GM19395 (cell line): ENCODE measurements around the gene TFDP2.
"Not testable (repeated sequence)": the region's sequence is repeated elsewhere in the genome, so short reads cannot be mapped to it uniquely, and the experiment has no call there.

Experiments used
- ATAC-seq: cut with Tn5 transposase; IDR thresholded peaks from one replicate; pipeline ENCODE4 v1.9.1; 2021; ENCODE audit warnings: mild to moderate bottlenecking, moderate library complexity; ENCODE audit not compliant: unreplicated experiment

Gene TFDP2

GRCh38 chr3:142148792-142149672, at the start of gene TFDP2:
Gene TFDP2 (minus strand): TSS chr3:142149544. CDS start chr3:142101749, 47,795 bp downstream.
- peak; percentile 99 for ATAC-seq

GRCh38 chr3:142188846-142189245, 39.5 kb upstream of the TFDP2 start:
- no peak for ATAC-seq

GRCh38 chr3:142180761-142181362, 31.5 kb upstream of the TFDP2 start:
- no peak for ATAC-seq

- ATAC-seq: no peak
Measured at GRCh38 chr3:142175478-142175877, 26.1 kb upstream of the TFDP2 start.

GRCh38 chr3:142174559-142174958, 25.2 kb upstream of the TFDP2 start:
- ATAC-seq: no peak

- no peak for ATAC-seq
Measured at GRCh38 chr3:142168514-142168913, 19.2 kb upstream of the TFDP2 start.

GRCh38 chr3:142165194-142165593, 15.8 kb upstream of the TFDP2 start:
- ATAC-seq: no peak

GRCh38 chr3:142159083-142159740, 9.9 kb upstream of the TFDP2 start:
- no peak for ATAC-seq

- no peak for ATAC-seq
Measured at GRCh38 chr3:142154186-142154585, 4.8 kb upstream of the TFDP2 start.

- no peak for ATAC-seq
Measured at GRCh38 chr3:142152384-142152783, 3.0 kb upstream of the TFDP2 start.

GRCh38 chr3:142151828-142152227, 2.5 kb upstream of the TFDP2 start:
- ATAC-seq: no peak

- ATAC-seq: no peak
Measured at GRCh38 chr3:142151240-142151639, 1.9 kb upstream of the TFDP2 start.

- ATAC-seq: no peak
Measured at GRCh38 chr3:142150271-142150670, 927 bp upstream of the TFDP2 start.

- ATAC-seq: no peak
Measured at GRCh38 chr3:142149673-142149992, 289 bp upstream of the TFDP2 start.

- no peak for ATAC-seq
Measured at GRCh38 chr3:142148044-142148791, 1.1 kb downstream of the TFDP2 start.

GRCh38 chr3:142144587-142144986, 4.8 kb downstream of the TFDP2 start:
- ATAC-seq: not testable (repeated sequence)

GRCh38 chr3:142140608-142141285, 8.6 kb downstream of the TFDP2 start:
- ATAC-seq: not testable (repeated sequence)

GRCh38 chr3:142137089-142137488, 12.3 kb downstream of the TFDP2 start:
- not testable (repeated sequence) for ATAC-seq

GRCh38 chr3:142134799-142135325, 14.5 kb downstream of the TFDP2 start:
- ATAC-seq: no peak

- ATAC-seq: no peak
Measured at GRCh38 chr3:142129516-142130171, 19.7 kb downstream of the TFDP2 start.
